K562 (cell line): ENCODE data around the gene MFN1. TPM values are rescaled to one million over a fixed set of nuclear protein-coding genes. Genes with fewer than 3 reads are reported as not detected.

ENCODE experiments used
- ATAC-seq: fragments of 200-7000 bp; cut with Tn5 transposase; 3 replicates; pipeline ENCODE4 v1.9.1; 2020; ENCODE audit warnings: moderate library complexity
- BruUV-seq: library from RNA; stranded (reverse); fragments of 400-500 nt; replicated peaks from 2 replicates; lab custom pipeline; 2021; lab: Mats Ljungman, UMichigan
- CTCF ChIA-PET: fragments of 300-600 bp; formaldehyde crosslinking; extraction: SDS; loops from one replicate; lab custom pipeline; 2021; ENCODE audit warnings: low intra/inter-chr PET ratio; lab: Yijun Ruan, JAX
- POLR2A ChIA-PET: fragments of 300-600, 350-650 bp; sonication (Branson Sonifier 250); formaldehyde crosslinking; extraction: SDS; loops from one replicate; lab custom pipeline; 2021; ENCODE audit warnings: antibody characterized with exemption, inconsistent platforms; lab: Yijun Ruan, JAX
- DNase-seq, 4 experiments: peaks; one replicate each; pipeline versions ENCODE4 v3.0.0 to v3.0.0-alpha.2; 2011 to 2018; ENCODE audit warnings: low spot score in 3 of 4, mixed read lengths in 3 of 4; ENCODE audit errors: extremely low read depth in 1 of 4
- FAIRE-seq: peaks from 2 replicates; lab custom pipeline; 2011; peaks lifted over from hg19 to GRCh38; lab: Jason Lieb, UNC
- H2AFZ ChIP-seq: 2 replicates; pipeline ENCODE4 v1.6.0; 2011; ENCODE audit warnings: low read depth, low read length, control low read depth, inconsistent platforms
- H3K27ac ChIP-seq: fragments of 200-600 bp; 3 replicates; pipeline ENCODE4 v1.8.0; 2011; ENCODE audit warnings: low read depth, mild to moderate bottlenecking, control low read depth, inconsistent platforms, low read length, moderate library complexity, mixed read lengths; ENCODE audit errors: extremely low read depth
- H3K27me3 ChIP-seq, 2 experiments: fragments of 300-600 bp in 1 of 2; 2 replicates in 1 of 2; 3 replicates in 1 of 2; pipeline versions ENCODE4 v1.6.0 to v1.8.0; 2011; ENCODE audit warnings: inconsistent platforms in 2 of 2, low read length in 2 of 2, mild to moderate bottlenecking in 1 of 2, mixed read lengths in 1 of 2, moderate library complexity in 1 of 2; ENCODE audit not compliant: control insufficient read depth in 2 of 2, insufficient read depth in 2 of 2
- H3K36me3 ChIP-seq: fragments of 300-600 bp; 3 replicates; pipeline ENCODE4 v1.8.0; 2011; ENCODE audit warnings: mild to moderate bottlenecking, low read length, inconsistent platforms; ENCODE audit not compliant: control insufficient read depth, insufficient read depth
- H3K4me1 ChIP-seq, 2 experiments: fragments of 200-600 bp in 1 of 2; replicated peaks in 1 of 2; 2 replicates in 1 of 2; 3 replicates in 1 of 2; pipeline versions ENCODE4 v1.5.1 to v1.8.0; 2011; ENCODE audit warnings: inconsistent platforms in 2 of 2, low read length in 2 of 2, mild to moderate bottlenecking in 1 of 2, mixed read lengths in 1 of 2, moderate library complexity in 1 of 2; ENCODE audit not compliant: control insufficient read depth in 2 of 2, insufficient read depth in 2 of 2
- H3K4me2 ChIP-seq: 2 replicates; pipeline ENCODE4 v1.6.1; 2011; ENCODE audit warnings: low read length, control low read depth, inconsistent platforms, mixed read lengths; ENCODE audit not compliant: insufficient read depth
- H3K4me3 ChIP-seq: fragments of 200-600 bp; sonication (generic), shearing (Covaris generic); 2 replicates; pipeline ENCODE4 v1.5.1; 2016; ENCODE audit warnings: control low read depth, inconsistent platforms
- H3K79me2 ChIP-seq: fragments of 200-600 bp; 3 replicates; pipeline ENCODE4 v1.8.0; 2011; ENCODE audit warnings: low read length, inconsistent platforms; ENCODE audit not compliant: control insufficient read depth, insufficient read depth
- H3K9ac ChIP-seq, 2 experiments: 2 replicates each; pipeline versions ENCODE4 v1.6.0 to v1.6.1; 2011; ENCODE audit warnings: low read depth in 2 of 2, low read length in 2 of 2, control low read depth in 1 of 2, inconsistent platforms in 1 of 2, mild to moderate bottlenecking in 1 of 2, mixed read lengths in 1 of 2; ENCODE audit not compliant: insufficient read depth in 1 of 2
- H3K9me1 ChIP-seq: one replicate; pipeline ENCODE4 v1.6.0; 2011; ENCODE audit warnings: inconsistent platforms, mild to moderate bottlenecking, low read length, moderate library complexity; ENCODE audit not compliant: control insufficient read depth, insufficient read depth
- H3K9me3 ChIP-seq: replicated peaks from 2 replicates; pipeline ENCODE4 v1.5.1; 2011; ENCODE audit warnings: low read depth, low read length, inconsistent platforms; ENCODE audit not compliant: control insufficient read depth, insufficient read depth
- H4K20me1 ChIP-seq: replicated peaks from 2 replicates; pipeline ENCODE4 v1.6.1; 2011; ENCODE audit warnings: low read length, inconsistent platforms, mixed read lengths; ENCODE audit not compliant: control insufficient read depth, insufficient read depth
- CBFB ChIP-seq: sonication (generic); formaldehyde crosslinking; IDR thresholded peaks from 2 replicates; pipeline ENCODE4 v1.4.0; 2020; ENCODE audit warnings: mild to moderate bottlenecking, missing genetic modification reagents
- FOXA3 ChIP-seq, 2 experiments: fragments of 450-650 bp in 1 of 2; sonication (generic) in 1 of 2; formaldehyde crosslinking; IDR thresholded peaks in 1 of 2; conservative IDR thresholded peaks in 1 of 2; 2 replicates each; pipeline versions ENCODE4 v1.4.0 to v1.8.0; 2020 to 2022; ENCODE audit warnings: mild to moderate bottlenecking in 2 of 2, missing genetic modification reagents in 1 of 2
- SMARCE1 ChIP-seq: fragments of 450-650 bp; IDR thresholded peaks from 2 replicates; pipeline ENCODE4 v1.7.1; 2016; ENCODE audit warnings: mild to moderate bottlenecking
- TCF3 ChIP-seq: sonication (generic); formaldehyde crosslinking; IDR thresholded peaks from 2 replicates; pipeline ENCODE4 v1.4.0; 2020; ENCODE audit warnings: mild to moderate bottlenecking, missing genetic modification reagents
- WGBS: fragments of 100-300 bp; shearing (Covaris generic); methylation state at CpG from one replicate; pipeline ENCODE4 v1.1.6; 2016; ENCODE audit warnings: low coverage, mixed read lengths; ENCODE audit not compliant: insufficient coverage; ENCODE audit errors: missing lambda C conversion rate; 5-methylcytosine and 5-hydroxymethylcytosine counted together
- in situ Hi-C: fragments of 300-500 bp; cut with MboI; formaldehyde crosslinking; loops from 4 replicates; pipeline ENCODE4 v1.15.0; 2018; ENCODE audit warnings: inconsistent platforms, mixed read lengths
- intact Hi-C: fragments of 100-400 bp; cut with micrococcal nuclease; formaldehyde crosslinking; loops from 2 replicates; pipeline ENCODE4 v1.14.2; 2022
- polyA plus RNA-seq, 8 experiments: library from polyadenylated mRNA; depleted of rRNA in 4 of 8; stranded (reverse) in 5 of 8; unstranded in 3 of 8; fragments of >200 nt; fragmentation: Nextera tagmentation in 2 of 8; fragmentation: Illumina TruSeq in 1 of 8; extraction: Ambion mirVana in 2 of 8; extraction: Trizol in 1 of 8; gene quantifications; 2 replicates each; pipeline versions ENCODE4 v1.2.1 to v1.2.3, GENCODE V29; 2011 to 2014; ENCODE audit warnings: inconsistent platforms in 1 of 8, missing spikeins in 1 of 8
- total RNA-seq, 7 experiments: library from RNA; depleted of rRNA in 6 of 7; stranded (reverse); fragments of >200 nt in 6 of 7; fragmentation: Illumina TruSeq in 2 of 7; extraction: Trizol in 2 of 7; gene quantifications; 2 replicates each; pipeline versions ENCODE4 v1.2.1 to v1.2.3, GENCODE V29; 2011 to 2021; ENCODE audit warnings: low replicate concordance in 1 of 7

MFN1 gene
- total and polyA plus RNA-seq, 9 of the 15 experiments (the other 6 are each of a cell fraction or from before 2014, with no cell fraction given), result 10.5 to 42.7 (median 22.6) TPM

DNA sequence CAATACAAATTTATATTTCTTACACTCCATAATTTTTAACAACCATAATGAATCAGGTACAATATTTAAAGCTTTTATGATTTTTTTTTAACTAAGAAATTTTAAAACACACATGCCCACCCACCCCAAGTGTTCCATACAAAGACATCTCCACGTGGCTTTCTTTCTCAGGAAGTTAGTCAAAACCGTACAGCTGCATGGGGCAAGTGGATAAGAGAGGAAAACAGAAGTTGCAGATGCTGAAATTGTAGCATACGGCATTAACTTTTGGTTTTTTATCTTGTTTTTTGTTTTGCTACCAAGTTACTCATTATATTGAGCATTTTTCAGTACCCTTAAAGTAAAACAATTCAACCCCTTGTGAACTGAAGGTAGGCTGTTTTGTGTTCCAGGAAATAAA, 89.0 kb downstream of the MFN1 start:
- Histone ChIP-seq H3K27me3 (no peaks in the 10 kb centered on the region), H4K20me1 (no peaks in the 10 kb centered on the region), H3K27ac (no peak overlapping the region), H3K4me2 (no peak overlapping the region), H3K4me3 (no peak overlapping the region), H3K9ac (no peak overlapping the region), H3K4me1 (peaks cover 0 to 2% of the 10 kb centered on the region in 2 experiments; a peak in 2 of 5 replicates), H3K79me2 (peaks cover 24% of the 10 kb centered on the region; the same call in 2 of the 3 replicates), H3K36me3 (no peaks in the 10 kb centered on the region; the same call in 2 of the 3 replicates), H2AFZ (peak overlapping the region; percentile 20), H3K9me1 (no peaks in the 10 kb centered on the region), H3K9me3 (no peaks in the 10 kb centered on the region)
- DNase-seq (no peak), ATAC-seq (0 out of 3 replicates have a peak, but pooled peaks have one; percentile 41), FAIRE-seq (no peak)
- WGBS, result 18% methylated on average over 3 of the region's 3 CpGs
- BruUV-seq, result no TSS peak
- in situ Hi-C loops, result loop anchor here (25.0 kb wide), 1 partner anchor 1176 kb away; the partner anchor contains the start of gene TTC14
- intact Hi-C loops, result no loop called here
- CTCF ChIA-PET, result no interaction called here
- POLR2A ChIA-PET, result no interaction called here
- TF ChIP-seq TCF3, result 0 out of 2 replicates have a peak, but pooled peaks have one; percentile 19
- no peak for TF ChIP-seq SMARCE1

GRCh38 chr3:179438841-179439240, 91.3 kb downstream of the MFN1 start:
- ChIA-PET POLR2A (no interaction called here), CTCF (no interaction called here)
- BruUV-seq, result no TSS peak
- Histone ChIP-seq H3K9me3 (no peaks in the 10 kb centered on the region), H3K4me1 (peaks cover 0 to 2% of the 10 kb centered on the region in 2 experiments; a peak in 2 of 5 replicates), H3K36me3 (peaks cover 4% of the 10 kb centered on the region; the same call in 2 of the 3 replicates), H4K20me1 (no peaks in the 10 kb centered on the region), H3K79me2 (peaks cover 14% of the 10 kb centered on the region; the same call in 2 of the 3 replicates), H3K4me2 (no peak overlapping the region), H3K9ac (no peak overlapping the region), H2AFZ (no peak overlapping the region), H3K9me1 (no peaks in the 10 kb centered on the region), H3K4me3 (no peak overlapping the region), H3K27ac (no peak overlapping the region), H3K27me3 (no peaks in the 10 kb centered on the region)
- 44% methylated on average over 5 of the region's 5 CpGs for WGBS
- TF ChIP-seq FOXA3 (CRISPR knock-in tag; conservative IDR thresholded peaks at IDR 0.05 in 1 of 2, IDR thresholded peaks at IDR 0.05 in 1 of 2) (0 out of 4 replicates have a peak, but pooled peaks of 1 of the 2 experiments have one; percentile 42), CBFB (CRISPR knock-in tag) (no peak)
- intact Hi-C loops, result no loop called here
- FAIRE-seq (no peak), ATAC-seq (peak; percentile 55), DNase-seq (peak in 1 of 4 experiments; percentile 29)
- in situ Hi-C loops, result loop anchor here (25.0 kb wide), 1 partner anchor 1173 kb away; the partner anchor contains the start of gene TTC14

Other genes with a start within 250 kb of the MFN1 start
- gene PIK3CA, start 199.4 kb upstream of the MFN1 start, total RNA-seq (2014; rRNA removed), result 8.5 and 10.3 TPM in 2 replicates
- gene PIK3CA, start 199.4 kb upstream of the MFN1 start, total RNA-seq (2014; rRNA removed; fragmentation: Illumina TruSeq; extraction: Trizol), result 19.4 and 24.5 TPM in 2 replicates
- gene PIK3CA, start 199.4 kb upstream of the MFN1 start, total RNA-seq (2015; rRNA removed; fragmentation: Illumina TruSeq; extraction: Trizol), result 14.6 and 14.7 TPM in 2 replicates
- 15.5 and 17.2 TPM in 2 replicates for gene PIK3CA, start 199.4 kb upstream of the MFN1 start, total RNA-seq (2021)
- gene PIK3CA, start 199.4 kb upstream of the MFN1 start, polyA plus RNA-seq (2011; rRNA removed), result 12.0 and 17.9 TPM in 2 replicates
- 10.8 and 11.7 TPM in 2 replicates for gene PIK3CA, start 199.4 kb upstream of the MFN1 start, polyA plus RNA-seq (2014; fragmentation: Illumina TruSeq; extraction: Trizol)
- gene PIK3CA, start 199.4 kb upstream of the MFN1 start, polyA plus RNA-seq (2014; fragmentation: Nextera tagmentation; extraction: Ambion mirVana), result 1 to 10 TPM; 3.8 to 4.8 TPM
- 5.6 and 7.7 TPM in 2 replicates for gene PIK3CA, start 199.4 kb upstream of the MFN1 start, polyA plus RNA-seq (2014; rRNA removed)
- 8.7 and 12.3 TPM in 2 replicates for gene KCNMB3, start 96.6 kb upstream of the MFN1 start, total RNA-seq (2014; rRNA removed)
- 15.3 and 16.5 TPM in 2 replicates for gene KCNMB3, start 96.6 kb upstream of the MFN1 start, total RNA-seq (2014; rRNA removed; fragmentation: Illumina TruSeq; extraction: Trizol)
- 13.7 and 13.8 TPM in 2 replicates for gene KCNMB3, start 96.6 kb upstream of the MFN1 start, total RNA-seq (2015; rRNA removed; fragmentation: Illumina TruSeq; extraction: Trizol)
- 9.9 and 14.3 TPM in 2 replicates for gene KCNMB3, start 96.6 kb upstream of the MFN1 start, total RNA-seq (2021)
- 18.6 and 21.1 TPM in 2 replicates for gene KCNMB3, start 96.6 kb upstream of the MFN1 start, polyA plus RNA-seq (2011; rRNA removed)
- gene KCNMB3, start 96.6 kb upstream of the MFN1 start, polyA plus RNA-seq (2014; fragmentation: Illumina TruSeq; extraction: Trizol), result 17.6 and 20.4 TPM in 2 replicates
- gene KCNMB3, start 96.6 kb upstream of the MFN1 start, polyA plus RNA-seq (2014; fragmentation: Nextera tagmentation; extraction: Ambion mirVana), result 1 to 10 TPM; 7.0 to 7.8 TPM
- 13.0 and 19.8 TPM in 2 replicates for gene KCNMB3, start 96.6 kb upstream of the MFN1 start, polyA plus RNA-seq (2014; rRNA removed)
- 56.0 and 57.2 TPM in 2 replicates for gene ZNF639, start 24.7 kb upstream of the MFN1 start, total RNA-seq (2014; rRNA removed)
- gene ZNF639, start 24.7 kb upstream of the MFN1 start, total RNA-seq (2014; rRNA removed; fragmentation: Illumina TruSeq; extraction: Trizol), result 75.8 and 83.1 TPM in 2 replicates
- gene ZNF639, start 24.7 kb upstream of the MFN1 start, total RNA-seq (2015; rRNA removed; fragmentation: Illumina TruSeq; extraction: Trizol), result 68.7 and 73.1 TPM in 2 replicates
- 53.7 and 55.7 TPM in 2 replicates for gene ZNF639, start 24.7 kb upstream of the MFN1 start, total RNA-seq (2021)
- gene ZNF639, start 24.7 kb upstream of the MFN1 start, polyA plus RNA-seq (2011; rRNA removed), result 29.1 and 38.0 TPM in 2 replicates
- 69.9 and 88.1 TPM in 2 replicates for gene ZNF639, start 24.7 kb upstream of the MFN1 start, polyA plus RNA-seq (2014; fragmentation: Illumina TruSeq; extraction: Trizol)
- 10 to 100 TPM; 17.6 to 21.5 TPM for gene ZNF639, start 24.7 kb upstream of the MFN1 start, polyA plus RNA-seq (2014; fragmentation: Nextera tagmentation; extraction: Ambion mirVana)
- gene ZNF639, start 24.7 kb upstream of the MFN1 start, polyA plus RNA-seq (2014; rRNA removed), result 44.0 and 50.5 TPM in 2 replicates
- 18.3 and 20.0 TPM in 2 replicates for gene GNB4, start 103.8 kb downstream of the MFN1 start, total RNA-seq (2014; rRNA removed)
- gene GNB4, start 103.8 kb downstream of the MFN1 start, total RNA-seq (2014; rRNA removed; fragmentation: Illumina TruSeq; extraction: Trizol), result 34.7 and 38.4 TPM in 2 replicates
- 24.8 and 26.2 TPM in 2 replicates for gene GNB4, start 103.8 kb downstream of the MFN1 start, total RNA-seq (2015; rRNA removed; fragmentation: Illumina TruSeq; extraction: Trizol)
- 27.9 and 28.8 TPM in 2 replicates for gene GNB4, start 103.8 kb downstream of the MFN1 start, total RNA-seq (2021)
- 30.6 and 36.7 TPM in 2 replicates for gene GNB4, start 103.8 kb downstream of the MFN1 start, polyA plus RNA-seq (2011; rRNA removed)
- 19.1 and 21.4 TPM in 2 replicates for gene GNB4, start 103.8 kb downstream of the MFN1 start, polyA plus RNA-seq (2014; fragmentation: Illumina TruSeq; extraction: Trizol)
- 1 to 10 TPM; 6.8 to 7.2 TPM for gene GNB4, start 103.8 kb downstream of the MFN1 start, polyA plus RNA-seq (2014; fragmentation: Nextera tagmentation; extraction: Ambion mirVana)
- gene GNB4, start 103.8 kb downstream of the MFN1 start, polyA plus RNA-seq (2014; rRNA removed), result 11.7 and 16.9 TPM in 2 replicates
- 117 and 127 TPM in 2 replicates for gene ACTL6A, start 215.2 kb downstream of the MFN1 start, total RNA-seq (2014; rRNA removed)
- gene ACTL6A, start 215.2 kb downstream of the MFN1 start, total RNA-seq (2014; rRNA removed; fragmentation: Illumina TruSeq; extraction: Trizol), result 157 and 180 TPM in 2 replicates
- 137 and 142 TPM in 2 replicates for gene ACTL6A, start 215.2 kb downstream of the MFN1 start, total RNA-seq (2015; rRNA removed; fragmentation: Illumina TruSeq; extraction: Trizol)
- 107 TPM in 2 replicates for gene ACTL6A, start 215.2 kb downstream of the MFN1 start, total RNA-seq (2021)
- gene ACTL6A, start 215.2 kb downstream of the MFN1 start, polyA plus RNA-seq (2011; rRNA removed), result 159 and 225 TPM in 2 replicates
- gene ACTL6A, start 215.2 kb downstream of the MFN1 start, polyA plus RNA-seq (2014; fragmentation: Illumina TruSeq; extraction: Trizol), result 178 and 186 TPM in 2 replicates
- 100 to 1,000 TPM; 229 to 243 TPM for gene ACTL6A, start 215.2 kb downstream of the MFN1 start, polyA plus RNA-seq (2014; fragmentation: Nextera tagmentation; extraction: Ambion mirVana)
- gene ACTL6A, start 215.2 kb downstream of the MFN1 start, polyA plus RNA-seq (2014; rRNA removed), result 151 and 155 TPM in 2 replicates